ENCODE results near the gene PCNX3. TPM values are rescaled to one million over a fixed set of nuclear protein-coding genes. Genes with fewer than 3 reads are reported as not detected.
A peak's percentile ranks its signal among the peaks of the same experiment; 100 is the strongest.

Gene PCNX3
- total RNA-seq, result 32.4 TPM
- long read RNA-seq, partial matches to known transcripts, result 30 of 41 reads
- long read RNA-seq, other reads (novel, unspliced or antisense), result 10 of 41 reads

DNA sequence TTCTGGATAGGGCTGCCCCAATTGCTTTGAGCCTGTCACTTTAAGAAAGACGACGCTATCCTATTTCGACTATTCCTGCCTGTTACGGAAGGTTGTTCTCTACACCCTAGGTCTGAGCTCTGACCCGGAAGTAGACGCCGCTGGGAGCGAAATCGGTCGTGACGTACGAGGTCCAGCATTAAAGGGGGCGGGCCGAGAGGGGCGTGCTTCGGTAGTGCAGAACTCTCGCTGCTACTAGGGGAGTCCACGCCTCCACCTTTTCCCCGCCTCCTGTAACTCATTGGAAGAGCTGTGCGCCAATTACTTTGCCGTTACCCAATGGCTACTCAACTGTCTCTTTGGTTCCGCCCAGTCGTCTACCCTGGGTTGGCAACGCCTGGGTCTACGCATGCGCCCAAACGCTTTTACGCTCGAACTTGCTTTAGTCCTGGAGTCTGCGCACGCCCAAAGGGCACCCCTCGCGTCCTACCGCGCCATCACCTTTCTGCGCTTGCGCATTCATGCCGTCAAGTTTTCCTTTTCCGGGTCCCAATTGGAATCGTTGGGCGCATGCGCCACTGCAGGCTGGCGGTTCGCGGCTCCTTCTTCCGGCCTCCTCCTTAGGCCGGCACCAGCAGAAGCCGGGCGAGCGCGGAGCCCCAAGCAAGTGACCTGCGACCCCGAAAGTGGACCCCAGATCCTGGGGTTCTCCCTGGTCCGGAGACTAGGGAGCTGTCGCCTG, at the start of gene PCNX3:
Gene PCNX3, plus strand, starts transcription at position 548 of the 721 bp plus-strand sequence. CDS start 536 bp downstream, outside the sequence.
- Histone ChIP-seq H3K4me3 (peak within 1 kb of the TSS; percentile 95), H3K27ac (peak within 1 kb of the TSS; percentile 95), H3K9me3 (no peaks in the 10 kb centered on the region), H3K36me3 (peaks cover 46% of the 10 kb centered on the region), H3K4me1 (peaks cover 44% of the 10 kb centered on the region), H3K27me3 (ENCODE audit: low read depth) (no peaks in the 10 kb centered on the region)
- DNase-seq, result peak; percentile 100
- TF ChIP-seq, protein P1, sequence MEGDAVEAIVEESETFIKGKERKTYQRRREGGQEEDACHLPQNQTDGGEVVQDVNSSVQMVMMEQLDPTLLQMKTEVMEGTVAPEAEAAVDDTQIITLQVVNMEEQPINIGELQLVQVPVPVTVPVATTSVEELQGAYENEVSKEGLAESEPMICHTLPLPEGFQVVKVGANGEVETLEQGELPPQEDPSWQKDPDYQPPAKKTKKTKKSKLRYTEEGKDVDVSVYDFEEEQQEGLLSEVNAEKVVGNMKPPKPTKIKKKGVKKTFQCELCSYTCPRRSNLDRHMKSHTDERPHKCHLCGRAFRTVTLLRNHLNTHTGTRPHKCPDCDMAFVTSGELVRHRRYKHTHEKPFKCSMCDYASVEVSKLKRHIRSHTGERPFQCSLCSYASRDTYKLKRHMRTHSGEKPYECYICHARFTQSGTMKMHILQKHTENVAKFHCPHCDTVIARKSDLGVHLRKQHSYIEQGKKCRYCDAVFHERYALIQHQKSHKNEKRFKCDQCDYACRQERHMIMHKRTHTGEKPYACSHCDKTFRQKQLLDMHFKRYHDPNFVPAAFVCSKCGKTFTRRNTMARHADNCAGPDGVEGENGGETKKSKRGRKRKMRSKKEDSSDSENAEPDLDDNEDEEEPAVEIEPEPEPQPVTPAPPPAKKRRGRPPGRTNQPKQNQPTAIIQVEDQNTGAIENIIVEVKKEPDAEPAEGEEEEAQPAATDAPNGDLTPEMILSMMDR (IDR thresholded peaks at IDR 0.05), result no peak
- ATAC-seq, result peak; percentile 86 to 91
- intact Hi-C loops (cut with DNase I), result no loop called here

DNA sequence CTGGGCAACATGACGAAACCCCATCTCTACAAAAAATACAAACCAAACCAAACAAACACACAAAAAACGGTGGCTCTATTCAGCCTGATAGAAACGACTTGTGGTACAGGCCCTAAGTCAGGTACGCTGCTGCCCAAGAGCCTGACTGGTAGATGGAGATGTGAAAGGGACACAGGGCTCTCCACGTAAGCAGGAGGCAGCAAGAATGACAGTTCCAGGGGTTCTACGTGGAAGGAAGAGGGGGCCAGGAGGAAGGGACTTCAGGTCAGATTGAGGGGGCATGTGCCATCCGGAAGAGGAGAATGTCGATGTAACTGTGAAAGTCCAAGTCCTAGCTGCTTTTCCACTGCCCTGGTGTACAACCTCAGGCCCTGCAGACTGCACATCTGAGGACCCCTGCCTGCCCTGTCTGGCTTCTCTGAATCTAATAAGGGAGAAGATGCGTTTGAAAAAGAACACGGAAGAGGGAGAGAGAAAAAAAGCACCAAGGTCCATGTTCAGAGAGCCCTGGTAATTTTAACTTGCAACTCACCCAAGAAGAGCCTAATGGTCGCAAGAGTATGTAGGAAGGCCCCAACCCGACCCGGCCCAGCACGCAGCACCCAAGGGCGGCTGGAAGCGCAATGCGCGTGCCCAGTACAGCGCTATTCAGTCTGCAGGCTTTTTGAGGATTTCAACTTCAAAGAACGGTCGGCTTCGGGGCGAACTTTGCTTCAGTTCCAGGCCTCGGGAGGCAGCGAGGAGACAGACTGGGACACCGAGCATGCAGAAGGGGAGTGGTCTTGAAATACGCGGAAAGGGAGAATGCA, 46.2 kb upstream of the PCNX3 start:
- Histone ChIP-seq H3K27ac (peak overlapping the region; percentile 94), H3K9me3 (no peaks in the 10 kb centered on the region), H3K4me3 (peak overlapping the region; percentile 81), H3K36me3 (peaks cover 3% of the 10 kb centered on the region), H3K4me1 (peaks cover 54% of the 10 kb centered on the region), H3K27me3 (ENCODE audit: low read depth) (no peaks in the 10 kb centered on the region)
- ATAC-seq, result peak; percentile 23 to 36
- intact Hi-C loops (cut with DNase I), result no loop called here
- DNase-seq, result no peak
- TF ChIP-seq, protein P1 (IDR thresholded peaks at IDR 0.05), result no peak

DNA sequence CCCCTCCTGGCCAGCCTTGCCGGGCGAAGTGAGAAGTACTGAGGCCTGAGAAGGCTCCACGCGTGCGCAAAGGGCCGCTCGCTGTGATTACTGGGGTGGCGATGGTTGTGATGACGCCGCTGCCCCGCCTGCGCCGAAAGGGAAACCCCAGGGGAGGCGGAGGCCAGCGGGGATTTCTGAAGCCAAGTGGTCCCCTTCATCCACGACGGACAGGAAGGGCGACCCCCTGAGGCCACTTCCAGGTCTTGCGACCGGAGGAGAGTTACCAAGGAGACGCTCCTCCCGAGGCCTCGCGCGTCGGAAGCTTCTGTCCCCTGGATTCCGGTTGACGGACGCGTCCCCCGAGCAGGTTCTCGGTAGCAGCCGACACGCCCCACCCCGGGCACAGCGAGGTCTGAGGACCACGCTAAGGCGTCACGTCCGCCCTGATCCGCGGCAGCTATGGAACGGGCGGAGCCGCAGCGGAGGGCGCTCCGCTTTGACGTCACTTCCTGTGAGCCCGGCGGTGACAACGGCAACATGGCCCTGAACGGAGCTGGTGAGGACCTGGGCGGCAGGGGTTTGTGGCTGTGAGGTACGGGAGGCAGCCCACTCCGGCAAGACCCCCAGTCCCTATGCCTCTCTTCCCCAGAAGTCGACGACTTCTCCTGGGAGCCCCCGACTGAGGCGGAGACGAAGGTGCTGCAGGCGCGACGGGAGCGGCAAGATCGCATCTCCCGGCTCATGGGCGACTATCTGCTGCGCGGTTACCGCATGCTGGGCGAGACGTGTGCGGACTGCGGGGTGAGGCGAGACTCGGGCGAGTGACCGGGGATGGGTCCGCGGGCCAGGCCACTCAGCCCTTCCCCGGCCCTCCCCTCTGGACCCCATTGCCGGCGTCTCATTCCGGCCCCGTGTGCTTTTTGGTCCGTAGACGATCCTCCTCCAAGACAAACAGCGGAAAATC, 45.3 kb upstream of the PCNX3 start, which contains the start of gene ZNRD2:
Gene ZNRD2, plus strand, starts transcription at position 505 of the 946 bp plus-strand sequence. Its CDS starts 15 bp downstream, at position 520.
- Histone ChIP-seq H3K27ac (peak within 1 kb of the TSS; percentile 94), H3K27me3 (ENCODE audit: low read depth) (no peaks in the 10 kb centered on the region), H3K4me1 (peaks cover 60% of the 10 kb centered on the region), H3K36me3 (peaks cover 3% of the 10 kb centered on the region), H3K9me3 (no peaks in the 10 kb centered on the region), H3K4me3 (peak within 1 kb of the TSS; percentile 81)
- intact Hi-C loops (cut with DNase I), result no loop called here
- ATAC-seq (peak; percentile 89 to 91), DNase-seq (peak; percentile 99)
- TF ChIP-seq, protein P1 (IDR thresholded peaks at IDR 0.05), result peak; percentile 49

DNA sequence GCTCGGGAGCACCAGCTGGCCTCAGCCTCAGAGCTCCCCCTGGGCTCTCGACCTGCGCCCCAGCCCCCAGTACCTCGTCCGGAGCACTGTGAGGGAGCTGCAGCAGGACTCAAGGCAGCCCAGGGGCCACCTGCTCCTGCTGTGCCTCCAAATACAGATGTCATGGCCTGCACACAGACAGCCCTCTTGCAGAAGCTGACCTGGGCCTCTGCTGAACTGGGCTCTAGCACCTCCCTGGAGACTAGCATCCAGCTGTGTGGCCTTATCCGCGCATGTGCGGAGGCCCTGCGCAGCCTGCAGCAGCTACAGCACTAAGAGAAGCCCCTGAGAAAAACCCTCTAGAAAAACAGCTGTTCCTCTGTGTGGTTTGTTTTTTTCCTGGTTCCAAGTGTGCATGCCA, 44.2 kb upstream of the PCNX3 start:
- intact Hi-C loops (cut with DNase I), result no loop called here
- Histone ChIP-seq H3K4me1 (peaks cover 56% of the 10 kb centered on the region), H3K27ac (peak overlapping the region; percentile 94), H3K27me3 (ENCODE audit: low read depth) (no peaks in the 10 kb centered on the region), H3K36me3 (peaks cover 3% of the 10 kb centered on the region), H3K4me3 (peak overlapping the region; percentile 81), H3K9me3 (no peaks in the 10 kb centered on the region)
- TF ChIP-seq, protein P1 (IDR thresholded peaks at IDR 0.05), result no peak
- ATAC-seq, result no peak
- no peak for DNase-seq

DNA sequence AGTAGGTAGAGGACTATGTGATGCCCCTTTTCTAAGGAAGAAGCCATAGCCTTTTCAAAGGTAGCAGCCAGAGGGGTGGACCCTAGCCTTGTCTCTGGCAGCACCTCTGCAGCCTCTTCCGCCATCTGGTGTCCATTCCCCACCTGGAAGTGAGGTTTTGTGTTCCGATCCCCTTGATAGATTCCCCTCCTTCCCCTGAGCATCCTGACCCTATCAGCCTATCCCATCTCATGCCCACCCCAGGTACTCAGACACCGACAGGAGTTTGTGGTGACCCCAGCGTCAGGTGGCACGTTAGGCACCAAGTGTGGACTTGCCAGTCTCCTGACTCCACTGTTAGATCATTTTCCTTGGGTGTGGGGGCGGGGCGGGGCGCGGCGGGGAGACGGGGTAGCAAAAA, 43.6 kb upstream of the PCNX3 start:
- intact Hi-C loops (cut with DNase I), result no loop called here
- ATAC-seq (no peak), DNase-seq (no peak)
- Histone ChIP-seq H3K27ac (peak overlapping the region; percentile 94), H3K9me3 (no peaks in the 10 kb centered on the region), H3K4me3 (peak overlapping the region; percentile 81), H3K4me1 (peaks cover 57% of the 10 kb centered on the region), H3K36me3 (peaks cover 3% of the 10 kb centered on the region), H3K27me3 (ENCODE audit: low read depth) (no peaks in the 10 kb centered on the region)
- TF ChIP-seq, protein P1 (IDR thresholded peaks at IDR 0.05), result peak; percentile 13
